Astrocyte (in vitro differentiated cells and primary cell): Measurements from ENCODE around the gene LRSAM1.

Experiments
- EZH2 ChIP-seq: IDR thresholded peaks from 2 replicates; pipeline ENCODE4 v1.6.1; 2012; ENCODE audit warnings: mild to moderate bottlenecking, low read length, inconsistent platforms; ENCODE audit not compliant: insufficient read depth
- TF ChIP-seq, protein P1 (sequence below): IDR thresholded peaks from 2 replicates; pipeline ENCODE4 v1.5.1; 2011; ENCODE audit warnings: low read depth, mild to moderate bottlenecking, inconsistent platforms, low read length, moderate library complexity; ENCODE audit not compliant: insufficient read depth

DNA sequence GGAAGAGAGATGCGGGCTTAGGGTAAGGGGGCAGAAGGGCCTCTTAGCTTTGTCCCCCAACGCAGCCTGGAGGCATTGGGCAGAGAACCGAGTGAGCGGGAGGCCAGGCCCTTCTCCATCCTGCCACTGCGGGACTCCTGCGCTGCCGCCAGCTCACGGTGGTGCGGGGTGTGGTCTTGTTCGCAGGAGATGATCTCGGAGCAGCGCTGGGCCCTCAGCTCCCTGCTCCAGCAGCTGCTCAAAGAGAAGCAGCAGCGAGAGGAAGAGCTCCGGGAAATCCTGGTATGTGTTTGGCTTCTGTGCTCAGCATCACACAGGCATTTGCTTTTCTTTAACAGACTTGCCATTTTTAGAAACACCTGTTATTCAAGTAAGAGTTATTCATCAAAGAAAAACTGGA is 41.3 kb downstream of the LRSAM1 start:
- TF ChIP-seq, protein P1, sequence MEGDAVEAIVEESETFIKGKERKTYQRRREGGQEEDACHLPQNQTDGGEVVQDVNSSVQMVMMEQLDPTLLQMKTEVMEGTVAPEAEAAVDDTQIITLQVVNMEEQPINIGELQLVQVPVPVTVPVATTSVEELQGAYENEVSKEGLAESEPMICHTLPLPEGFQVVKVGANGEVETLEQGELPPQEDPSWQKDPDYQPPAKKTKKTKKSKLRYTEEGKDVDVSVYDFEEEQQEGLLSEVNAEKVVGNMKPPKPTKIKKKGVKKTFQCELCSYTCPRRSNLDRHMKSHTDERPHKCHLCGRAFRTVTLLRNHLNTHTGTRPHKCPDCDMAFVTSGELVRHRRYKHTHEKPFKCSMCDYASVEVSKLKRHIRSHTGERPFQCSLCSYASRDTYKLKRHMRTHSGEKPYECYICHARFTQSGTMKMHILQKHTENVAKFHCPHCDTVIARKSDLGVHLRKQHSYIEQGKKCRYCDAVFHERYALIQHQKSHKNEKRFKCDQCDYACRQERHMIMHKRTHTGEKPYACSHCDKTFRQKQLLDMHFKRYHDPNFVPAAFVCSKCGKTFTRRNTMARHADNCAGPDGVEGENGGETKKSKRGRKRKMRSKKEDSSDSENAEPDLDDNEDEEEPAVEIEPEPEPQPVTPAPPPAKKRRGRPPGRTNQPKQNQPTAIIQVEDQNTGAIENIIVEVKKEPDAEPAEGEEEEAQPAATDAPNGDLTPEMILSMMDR = no peak
- TF ChIP-seq EZH2 = no peak
